Measurements from ENCODE around the gene TNN. TPM values are rescaled to one million over a fixed set of nuclear protein-coding genes. Genes with fewer than 3 reads are reported as not detected.

The TNN gene
- total RNA-seq, 1 experiment from 2014 or later, result 0.11 TPM

DNA sequence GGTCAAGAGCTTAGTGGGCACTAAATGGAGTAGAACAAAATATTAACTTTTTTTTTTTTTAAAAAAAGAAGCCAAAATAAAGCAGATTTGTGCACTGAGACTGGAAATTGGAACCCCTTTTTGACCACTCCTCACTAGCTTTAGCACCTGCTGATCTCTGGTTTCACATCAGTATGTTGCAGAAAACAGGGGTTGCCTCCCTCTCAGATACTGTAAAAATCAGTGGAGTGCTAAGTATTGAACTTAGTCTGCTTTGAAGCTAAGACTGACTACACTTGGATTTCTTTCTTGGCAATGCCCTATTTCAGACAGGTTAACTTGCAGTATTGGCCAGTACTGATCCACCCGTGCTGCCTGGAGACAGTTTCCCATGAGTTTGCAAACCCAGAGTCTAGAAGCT lies 127.6 kb downstream of the TNN start:
- H3K27me3 Mint-ChIP-seq (ENCODE audit: low read depth), result peaks cover 32% of the 10 kb centered on the region

More for the DNA sequence above, 127.6 kb downstream of the TNN start:
- Histone ChIP-seq H2AK5ac (ENCODE audit: insufficient read length, low read length) (no peak overlapping the region), H2BK12ac (ENCODE audit: insufficient read length, low read depth, low read length) (no peak overlapping the region), H3K79me2 (ENCODE audit: insufficient read depth, low read length) (no peaks in the 10 kb centered on the region), H3K23me2 (ENCODE audit: insufficient read length, low read depth, low read length, poor library complexity, severe bottlenecking) (peaks cover 18% of the 10 kb centered on the region), H2BK20ac (ENCODE audit: low read depth, low read length, poor library complexity, severe bottlenecking) (no peak overlapping the region), H2BK5ac (ENCODE audit: insufficient read length, low read length) (no peak overlapping the region), H3K23ac (ENCODE audit: insufficient read length, low read depth, low read length) (no peak overlapping the region), H2AFZ (ENCODE audit: low read length) (no peak overlapping the region), H3K4me2 (ENCODE audit: insufficient read depth, insufficient read length, low read length) (no peak overlapping the region), H3K4ac (ENCODE audit: low read depth, low read length) (no peak overlapping the region), H3K9me3 (ENCODE audit: control insufficient read depth, low read depth, low read length) (no peaks in the 10 kb centered on the region), H3K56ac (ENCODE audit: insufficient read length, low read depth, low read length) (no peak overlapping the region), H4K5ac (ENCODE audit: insufficient read length, low read depth, low read length) (no peak overlapping the region), H3K18ac (ENCODE audit: insufficient read length, low read depth, low read length) (no peak overlapping the region), H3K79me1 (ENCODE audit: insufficient read depth, low read depth, low read length, poor library complexity, severe bottlenecking) (no peaks in the 10 kb centered on the region), H3K14ac (ENCODE audit: insufficient read depth, low read length) (no peak overlapping the region), H3K27ac (ENCODE audit: insufficient read length, low read depth, low read length) (no peak overlapping the region), H2BK15ac (ENCODE audit: low read depth, low read length) (no peak overlapping the region), H3T11ph (ENCODE audit: low read length) (no peak overlapping the region), H4K91ac (ENCODE audit: insufficient read length, low read depth, low read length) (no peak overlapping the region), H3K27me3 (ENCODE audit: insufficient read depth, low read length) (peaks cover 2% of the 10 kb centered on the region; the same call in 1 of the 2 replicates), H4K20me1 (ENCODE audit: control insufficient read depth, insufficient read depth, insufficient read length) (no peaks in the 10 kb centered on the region), H4K8ac (replicated peaks; ENCODE audit: insufficient read length, low read depth, low read length) (no peak overlapping the region), H3K4me1 (ENCODE audit: insufficient read depth, low read length) (no peaks in the 10 kb centered on the region), H2BK120ac (ENCODE audit: low read depth, low read length, poor library complexity, severe bottlenecking) (no peak overlapping the region), H3K9ac (ENCODE audit: extremely low read depth, insufficient read length, low read length) (no peak overlapping the region)
- no peaks in the 10 kb centered on the region for H3K36me3 Mint-ChIP-seq (ENCODE audit: insufficient read depth in 1 of 3, low read depth in 3 of 3)
- no peaks in the 10 kb centered on the region for H3K9me3 Mint-ChIP-seq
- DNase-seq, result no peak
- no peak overlapping the region for H3K4me3 Mint-ChIP-seq
- peaks cover 12 to 15% of the 10 kb centered on the region in 2 experiments; a peak in 3 of 4 replicates for H3K4me1 Mint-ChIP-seq
- H3K27ac Mint-ChIP-seq, result no peak overlapping the region
- WGBS (ENCODE audit: extremely low coverage, insufficient read length, low lambda C conversion rate), result no CpG with 5 or more reads among the region's 1 CpG
- TF ChIP-seq, protein P1, sequence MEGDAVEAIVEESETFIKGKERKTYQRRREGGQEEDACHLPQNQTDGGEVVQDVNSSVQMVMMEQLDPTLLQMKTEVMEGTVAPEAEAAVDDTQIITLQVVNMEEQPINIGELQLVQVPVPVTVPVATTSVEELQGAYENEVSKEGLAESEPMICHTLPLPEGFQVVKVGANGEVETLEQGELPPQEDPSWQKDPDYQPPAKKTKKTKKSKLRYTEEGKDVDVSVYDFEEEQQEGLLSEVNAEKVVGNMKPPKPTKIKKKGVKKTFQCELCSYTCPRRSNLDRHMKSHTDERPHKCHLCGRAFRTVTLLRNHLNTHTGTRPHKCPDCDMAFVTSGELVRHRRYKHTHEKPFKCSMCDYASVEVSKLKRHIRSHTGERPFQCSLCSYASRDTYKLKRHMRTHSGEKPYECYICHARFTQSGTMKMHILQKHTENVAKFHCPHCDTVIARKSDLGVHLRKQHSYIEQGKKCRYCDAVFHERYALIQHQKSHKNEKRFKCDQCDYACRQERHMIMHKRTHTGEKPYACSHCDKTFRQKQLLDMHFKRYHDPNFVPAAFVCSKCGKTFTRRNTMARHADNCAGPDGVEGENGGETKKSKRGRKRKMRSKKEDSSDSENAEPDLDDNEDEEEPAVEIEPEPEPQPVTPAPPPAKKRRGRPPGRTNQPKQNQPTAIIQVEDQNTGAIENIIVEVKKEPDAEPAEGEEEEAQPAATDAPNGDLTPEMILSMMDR (conservative IDR thresholded peaks at IDR 0.05), result no peak
